Kasumi-1 (cell line): ENCODE measurements around the gene ATG9A.

ENCODE experiments used
- DNase-seq, 2 experiments: peaks; one replicate each; lab custom pipeline; 2025; lab: John Stamatoyannopoulos, UW

Gene ATG9A

GRCh38 chr2:219252570-219252899 lies 23.1 kb upstream of the ATG9A start:
- no peak for DNase-seq

DNA sequence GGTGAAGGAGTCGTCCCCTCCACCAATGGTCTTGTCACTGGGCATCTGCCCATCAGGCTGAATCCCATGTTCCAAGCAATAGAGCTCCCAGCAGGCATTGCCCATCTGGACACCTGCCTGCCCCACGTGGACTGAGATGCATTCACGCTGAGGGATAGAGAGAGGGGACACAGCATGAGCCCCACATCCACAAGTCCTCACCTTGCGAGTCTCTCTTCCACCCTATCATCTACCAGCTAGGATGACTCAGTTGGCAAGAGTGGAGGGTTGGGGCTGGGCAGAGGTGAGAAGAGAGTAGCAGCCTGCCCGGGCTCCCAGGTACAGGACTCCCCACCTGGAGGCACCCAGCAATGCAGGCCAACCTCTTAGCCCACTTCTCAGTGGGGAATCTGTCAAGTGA lies 22.6 kb upstream of the ATG9A start:
- DNase-seq = no peak

DNA sequence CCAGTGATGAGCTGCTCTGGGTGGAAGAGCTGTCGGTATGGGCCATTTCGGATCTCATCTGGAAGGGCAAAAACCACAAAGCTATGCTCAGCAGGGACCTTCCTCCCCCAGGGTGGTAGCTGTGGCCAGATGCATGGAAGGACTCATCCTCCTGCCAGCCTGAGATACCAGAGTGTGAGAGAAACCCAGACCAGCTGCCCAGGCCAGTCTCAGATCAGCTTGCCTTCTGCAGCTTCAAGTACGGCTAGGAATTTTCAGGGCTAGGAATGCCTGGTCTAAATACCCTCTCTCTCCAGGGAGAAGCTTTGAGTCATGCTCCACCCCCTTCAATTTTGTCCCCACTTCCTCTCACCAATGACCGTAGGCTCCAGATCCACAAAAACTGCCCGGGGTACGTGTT lies 22.2 kb upstream of the ATG9A start:
- no peak for DNase-seq

DNA sequence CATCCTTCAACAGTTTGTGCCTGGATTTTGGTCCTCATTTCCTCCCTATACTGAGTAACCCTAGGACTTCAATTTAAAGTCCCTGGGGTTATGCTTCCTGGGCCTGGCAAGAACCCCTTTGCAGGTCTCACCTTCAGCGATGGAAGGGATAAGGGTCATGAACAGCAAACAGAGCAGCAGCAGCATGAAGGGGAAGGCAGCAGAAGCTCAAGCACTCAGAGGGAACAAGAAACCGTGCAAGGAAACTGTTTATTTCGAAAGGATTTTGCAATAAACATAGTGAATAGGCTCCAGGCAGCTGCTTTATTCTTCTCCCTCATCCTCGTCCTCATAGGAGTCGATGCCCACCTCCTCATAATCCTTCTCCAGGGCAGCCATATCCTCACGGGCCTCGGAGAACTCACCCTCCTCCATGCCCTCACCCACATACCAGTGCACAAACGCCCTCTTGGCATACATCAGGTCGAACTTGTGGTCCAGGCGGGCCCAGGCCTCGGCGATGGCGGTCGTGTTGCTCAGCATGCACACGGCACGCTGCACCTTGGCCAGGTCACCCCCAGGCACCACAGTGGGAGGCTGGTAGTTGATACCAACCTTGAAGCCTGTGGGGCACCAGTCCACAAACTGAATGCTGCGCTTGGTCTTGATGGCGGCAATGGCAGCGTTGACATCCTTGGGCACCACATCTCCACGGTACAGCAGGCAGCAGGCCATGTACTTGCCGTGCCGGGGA lies 20.8 kb upstream of the ATG9A start:
- DNase-seq = peak in 1 of 2 experiments; percentile 21

DNA sequence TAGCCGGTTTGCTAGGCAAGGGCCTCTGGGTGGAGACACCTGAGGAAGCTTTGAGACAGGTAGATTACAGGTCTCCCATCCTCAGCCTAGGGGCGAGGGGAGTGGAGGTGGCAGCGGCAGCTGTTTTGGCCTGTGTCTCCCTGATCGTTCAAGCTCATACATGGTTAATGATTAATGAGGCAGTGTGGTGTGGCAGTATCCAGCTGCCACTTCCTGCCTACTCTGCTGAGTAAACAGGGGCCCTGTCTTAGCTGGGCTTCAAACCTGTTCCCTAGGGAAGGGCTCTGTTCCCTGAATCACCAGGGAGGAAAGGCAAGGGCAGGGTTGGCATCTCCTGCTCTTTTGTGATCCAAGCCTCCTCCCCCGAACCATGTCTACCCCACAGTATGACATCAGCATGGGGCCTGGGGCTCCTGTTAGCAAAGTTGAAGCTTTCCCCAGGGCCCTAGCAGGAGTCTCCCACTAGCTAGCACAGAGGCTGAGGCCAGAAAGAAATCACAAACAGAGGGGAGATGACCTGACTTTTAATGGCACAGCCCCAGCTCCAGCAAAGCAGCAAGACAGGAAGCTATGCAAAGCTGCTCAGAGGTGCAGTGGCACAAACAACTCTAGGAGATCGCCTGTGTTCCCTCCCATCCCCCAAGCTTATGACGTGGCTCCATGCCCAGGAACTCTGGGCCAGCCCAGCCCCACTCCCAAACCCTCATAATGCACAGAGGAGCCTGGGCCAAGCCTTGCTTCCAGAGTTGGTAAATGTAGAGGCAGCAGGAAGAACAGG lies 20.0 kb upstream of the ATG9A start:
- peak; percentile 63 to 67 for DNase-seq

DNA sequence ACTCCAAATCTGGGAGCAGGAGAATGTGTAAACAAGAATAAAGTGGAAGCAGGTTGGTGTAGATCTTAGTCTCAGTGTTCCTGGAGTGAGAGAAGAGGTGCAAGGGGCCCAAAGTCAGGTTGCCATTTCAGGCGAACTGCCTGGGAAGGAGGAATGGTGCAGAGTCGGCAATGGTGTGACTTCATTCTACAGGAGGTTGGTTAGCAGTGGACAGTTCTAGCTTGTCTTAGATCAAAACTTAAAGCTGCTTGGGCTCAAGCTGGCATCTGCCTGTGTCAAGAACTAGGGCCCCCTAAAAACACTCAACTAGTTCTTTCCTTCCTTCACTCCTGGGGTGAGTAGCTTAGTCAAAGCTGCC lies 19.4 kb upstream of the ATG9A start:
- DNase-seq = no peak

- peak; percentile 11 to 42 for DNase-seq
These were observed 18.5 kb upstream of the ATG9A start for GRCh38 chr2:219247678-219248642.

GRCh38 chr2:219246559-219246958 lies 17.1 kb upstream of the ATG9A start:
- no peak for DNase-seq

DNA sequence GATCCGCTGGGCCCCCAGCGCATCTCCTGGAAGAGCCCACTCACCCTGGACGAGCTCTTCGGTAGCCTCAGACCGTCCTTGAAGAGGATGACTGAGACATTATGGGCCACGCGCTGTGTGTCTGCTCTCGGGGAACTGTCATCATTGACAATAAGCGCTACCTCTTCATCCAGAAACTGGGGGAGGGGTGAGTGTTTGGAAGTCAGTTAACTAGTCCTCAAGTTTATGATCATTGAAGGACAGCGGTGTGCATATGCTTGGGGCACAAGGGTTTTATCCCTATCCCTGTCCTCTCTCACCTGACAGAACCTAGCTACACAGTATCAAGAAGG lies 16.4 kb upstream of the ATG9A start:
- no peak for DNase-seq

- peak; percentile 27 to 39 for DNase-seq
These were observed 15.9 kb upstream of the ATG9A start, which contains the start of the genes GLB1L and STK16 for GRCh38 chr2:219245148-219245898. Gene GLB1L, minus strand, starts transcription at chr2:219245444. Its CDS starts 1,871 bp downstream, at chr2:219243573. Gene STK16, plus strand, starts transcription at chr2:219245479. Its CDS starts 521 bp downstream, at chr2:219246000.

- no peak for DNase-seq
These were observed 15.3 kb upstream of the ATG9A start for GRCh38 chr2:219244789-219245147.

DNA sequence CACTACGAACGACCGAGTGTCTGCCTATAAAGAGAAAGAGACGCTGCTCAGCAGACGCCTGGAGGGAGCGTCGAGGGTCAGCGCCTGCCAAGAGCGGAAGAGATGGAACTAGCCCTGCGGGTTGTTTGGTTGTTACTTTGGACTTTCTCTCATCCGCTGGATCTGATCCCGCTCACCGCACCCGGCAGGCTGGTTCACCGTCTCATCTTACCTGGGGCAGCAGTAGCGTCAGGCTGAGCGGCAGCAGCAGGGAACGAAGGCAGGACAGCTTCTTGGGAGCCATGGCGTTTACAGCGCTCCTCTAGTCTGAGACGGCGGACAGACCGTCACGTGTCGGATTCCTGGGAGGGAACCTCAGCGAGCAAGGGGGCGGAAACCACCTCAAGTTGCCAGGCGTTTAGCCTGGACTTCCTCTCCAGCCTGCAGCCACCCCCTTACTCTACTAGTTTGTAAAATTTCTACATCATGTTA lies 13.9 kb upstream of the ATG9A start:
- DNase-seq = no peak

DNA sequence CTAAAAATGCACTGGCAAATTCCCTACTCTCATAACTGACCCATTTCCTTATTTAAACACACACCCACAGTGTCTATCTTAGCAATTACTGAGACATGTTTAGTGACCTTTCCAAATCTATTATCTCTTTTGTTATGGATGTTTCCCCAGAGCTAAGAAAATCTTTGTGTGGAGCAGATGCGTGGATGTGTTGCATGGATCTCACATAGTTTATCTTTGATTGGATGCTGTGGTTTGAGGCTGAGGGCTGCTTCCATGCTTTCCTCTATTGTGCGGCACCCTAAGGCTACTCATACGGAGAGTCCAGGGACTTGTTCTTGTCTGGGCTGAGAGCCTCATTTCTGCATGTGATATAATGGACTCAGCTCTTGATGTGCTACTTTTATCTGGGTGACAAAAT lies 4.9 kb upstream of the ATG9A start:
- no peak for DNase-seq

GRCh38 chr2:219230059-219230540 lies 664 bp upstream of the ATG9A start:
- peak; percentile 18 to 32 for DNase-seq

GRCh38 chr2:219228911-219229304 lies 528 bp downstream of the ATG9A start:
- no peak for DNase-seq

GRCh38 chr2:219228041-219228910 lies 1.2 kb downstream of the ATG9A start:
- peak in 1 of 2 experiments; percentile 4 for DNase-seq

GRCh38 chr2:219225350-219225749 lies 4.1 kb downstream of the ATG9A start:
- DNase-seq = no peak

DNA sequence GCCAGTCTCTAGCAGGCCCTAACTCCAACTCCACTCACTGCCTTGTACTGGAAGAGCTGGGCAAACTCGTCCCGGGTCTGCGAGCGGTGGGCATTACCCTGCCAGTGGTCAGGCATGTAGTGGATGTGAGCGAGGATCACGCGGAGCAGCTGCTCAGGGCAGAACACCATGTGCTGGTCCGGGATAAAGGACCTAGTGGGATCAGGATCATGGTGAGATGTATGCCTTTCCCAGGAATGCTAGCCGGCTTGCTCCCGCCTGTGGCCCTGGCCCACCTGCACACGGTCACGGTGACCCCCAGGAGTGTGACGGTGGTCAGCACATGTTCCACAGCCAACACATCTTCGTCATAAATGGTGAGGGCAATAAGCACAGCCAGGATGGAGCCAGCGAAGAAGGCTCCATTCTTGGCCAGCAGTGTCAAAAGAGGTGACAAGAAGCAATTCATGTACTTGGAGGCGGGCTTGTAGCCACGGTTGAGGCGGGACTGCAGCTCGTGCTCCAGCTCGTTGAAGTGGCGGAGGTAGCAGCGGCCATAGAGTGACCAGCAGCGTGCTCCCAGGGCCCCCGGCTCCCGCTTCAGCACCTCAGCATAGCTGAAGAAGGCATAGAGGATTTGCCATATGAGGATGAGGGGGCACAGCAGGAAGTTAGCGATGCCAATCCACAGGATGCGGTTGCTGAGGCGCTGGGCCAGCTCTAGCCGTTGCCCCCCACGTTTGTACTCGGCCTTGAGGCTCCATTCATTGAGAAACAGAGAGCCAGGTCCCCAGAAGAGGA lies 5.4 kb downstream of the ATG9A start:
- no peak for DNase-seq

- no peak for DNase-seq
These were observed 7.4 kb downstream of the ATG9A start for GRCh38 chr2:219221957-219222518.
